Measurements from ENCODE around the gene AUH. TPM values are rescaled to one million over a fixed set of nuclear protein-coding genes. Genes with fewer than 3 reads are reported as not detected.

AUH gene
- total RNA-seq, 4 donors from 2014 or later = 10.6 to 25.4 (median 16.7) TPM

- H3K27ac ChIP-seq = no peak overlapping the region
- H3K4me3 ChIP-seq = no peak overlapping the region
- TF ChIP-seq CTCF (IDR thresholded peaks at IDR 0.05) (no peak), POLR2A (IDR thresholded peaks at IDR 0.05) (no peak)
- H3K36me3 ChIP-seq = no peaks in the 10 kb centered on the region
- 84 to 93% methylated on average over 3 of the region's 3 CpGs for WGBS, 2 donors
- no peaks in the 10 kb centered on the region for H3K4me1 ChIP-seq
- no peak for DNase-seq
- intact Hi-C loops (cut with DNase I) = no loop called here
- no peaks in the 10 kb centered on the region for H3K9me3 ChIP-seq
- no peaks in the 10 kb centered on the region for H3K27me3 ChIP-seq
These were observed 85.2 kb downstream of the AUH start for GRCh38 chr9:91276513-91276912.

- Histone ChIP-seq H3K36me3 (no peaks in the 10 kb centered on the region), H3K27ac (no peak overlapping the region), H3K4me1 (no peaks in the 10 kb centered on the region), H3K9me3 (no peaks in the 10 kb centered on the region), H3K4me3 (no peak overlapping the region), H3K27me3 (no peaks in the 10 kb centered on the region)
- TF ChIP-seq POLR2A (IDR thresholded peaks at IDR 0.05) = no peak
- TF ChIP-seq CTCF (IDR thresholded peaks at IDR 0.05) = no peak
- 75 to 89% methylated on average over 1 of the region's 1 CpG for WGBS, 2 donors
- intact Hi-C loops (cut with DNase I) = no loop called here
- DNase-seq = no peak
These were observed 86.1 kb downstream of the AUH start for GRCh38 chr9:91275655-91276054.

- TF ChIP-seq POLR2A (IDR thresholded peaks at IDR 0.05) = no peak
- TF ChIP-seq CTCF (IDR thresholded peaks at IDR 0.05) = no peak
- Histone ChIP-seq H3K36me3 (no peaks in the 10 kb centered on the region), H3K4me1 (no peaks in the 10 kb centered on the region), H3K27ac (no peak overlapping the region), H3K27me3 (no peaks in the 10 kb centered on the region), H3K4me3 (no peak overlapping the region), H3K9me3 (no peaks in the 10 kb centered on the region)
- DNase-seq = no peak
- WGBS, 2 donors = 79 to 82% methylated on average over 2 of the region's 2 CpGs
- intact Hi-C loops (cut with DNase I) = no loop called here
These were observed 86.7 kb downstream of the AUH start for GRCh38 chr9:91274949-91275492.

GRCh38 chr9:91273853-91274552 lies 87.7 kb downstream of the AUH start:
- H3K4me1 ChIP-seq = no peaks in the 10 kb centered on the region
- no peak for DNase-seq
- intact Hi-C loops (cut with DNase I) = no loop called here
- H3K9me3 ChIP-seq = no peaks in the 10 kb centered on the region
- no peaks in the 10 kb centered on the region for H3K27me3 ChIP-seq
- no peak overlapping the region for H3K4me3 ChIP-seq
- TF ChIP-seq CTCF (IDR thresholded peaks at IDR 0.05) = no peak
- TF ChIP-seq POLR2A (IDR thresholded peaks at IDR 0.05) = no peak
- H3K27ac ChIP-seq = no peak overlapping the region
- H3K36me3 ChIP-seq = no peaks in the 10 kb centered on the region
- 72 to 84% methylated on average over 2 of the region's 2 CpGs for WGBS, 2 donors

- H3K9me3 ChIP-seq = no peaks in the 10 kb centered on the region
These were observed 90.6 kb downstream of the AUH start for GRCh38 chr9:91271156-91271555.

More at GRCh38 chr9:91271156-91271555, 90.6 kb downstream of the AUH start:
- no peak for DNase-seq
- intact Hi-C loops (cut with DNase I) = no loop called here
- Histone ChIP-seq H3K27ac (no peak overlapping the region), H3K27me3 (no peaks in the 10 kb centered on the region), H3K4me3 (no peak overlapping the region), H3K4me1 (no peaks in the 10 kb centered on the region), H3K36me3 (no peaks in the 10 kb centered on the region)
- TF ChIP-seq POLR2A (IDR thresholded peaks at IDR 0.05) (no peak), CTCF (IDR thresholded peaks at IDR 0.05) (no peak)
- 91% methylated on average over 2 of the region's 2 CpGs for WGBS, 2 donors

All from esophagus squamous epithelium (tissue), 5 donors.